Stimulated activated CD8-positive, alpha-beta memory T cell treated with anti-CD3 and anti-CD28 coated beads, Interleukin-4, amount 100 ng/mL, for 4 hours (primary cell): ENCODE measurements around the gene KLHL29.

Source experiments
- DNase-seq, 2 donors: peaks; one replicate each; pipeline ENCODE4 v3.0.0-alpha.2; 2020; ENCODE audit warnings: low read depth in 2 of 2, low spot score in 1 of 2

The KLHL29 gene

GRCh38 chr2:23447405-23447804, 62.4 kb downstream of the KLHL29 start:
- DNase-seq = no peak

DNA sequence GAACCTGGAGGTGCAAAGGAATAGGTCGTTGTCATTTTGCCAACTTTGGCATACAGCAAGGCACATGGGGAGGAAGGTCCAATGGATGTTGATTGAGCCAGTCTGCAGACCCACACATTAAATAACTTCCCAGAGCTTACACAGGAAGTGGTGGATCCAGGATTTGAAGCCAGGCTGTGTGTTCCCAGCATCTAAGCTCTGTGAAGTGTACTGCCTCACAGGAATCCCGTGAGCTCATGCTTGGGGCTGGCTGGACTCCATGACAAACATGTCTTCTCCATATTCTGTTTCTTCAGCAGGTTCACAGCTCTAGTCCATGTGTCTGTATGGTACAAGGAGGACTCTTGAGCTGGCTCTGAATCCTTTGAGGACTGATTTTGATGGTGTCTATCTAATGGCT, 63.9 kb downstream of the KLHL29 start:
- no peak for DNase-seq

- DNase-seq = no peak
These were observed 64.4 kb downstream of the KLHL29 start for GRCh38 chr2:23449413-23449812.

DNA sequence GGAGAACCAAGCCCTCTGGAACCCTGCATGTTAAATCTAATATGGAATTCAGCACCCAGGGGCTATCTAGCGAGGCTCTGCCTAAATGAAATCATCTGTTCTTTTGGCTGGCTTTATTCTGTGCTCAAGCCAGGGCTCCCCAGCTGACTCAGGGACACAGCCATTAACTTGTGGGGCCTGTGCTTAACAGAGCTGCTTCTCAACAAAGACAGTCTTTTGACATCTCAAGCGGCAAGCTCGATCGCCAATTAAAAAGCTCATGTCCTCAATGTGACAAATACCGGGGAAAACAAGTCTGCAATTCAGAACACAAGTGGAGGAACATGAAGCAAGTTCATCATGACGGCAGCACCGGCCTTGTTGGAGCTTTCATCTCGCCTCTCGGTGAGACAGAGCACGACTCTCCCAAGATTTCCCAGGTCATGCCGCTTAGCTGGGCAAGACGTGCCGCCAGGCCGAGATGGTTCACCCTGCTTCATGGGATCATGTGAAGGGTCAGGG, 64.9 kb downstream of the KLHL29 start:
- DNase-seq = no peak

DNA sequence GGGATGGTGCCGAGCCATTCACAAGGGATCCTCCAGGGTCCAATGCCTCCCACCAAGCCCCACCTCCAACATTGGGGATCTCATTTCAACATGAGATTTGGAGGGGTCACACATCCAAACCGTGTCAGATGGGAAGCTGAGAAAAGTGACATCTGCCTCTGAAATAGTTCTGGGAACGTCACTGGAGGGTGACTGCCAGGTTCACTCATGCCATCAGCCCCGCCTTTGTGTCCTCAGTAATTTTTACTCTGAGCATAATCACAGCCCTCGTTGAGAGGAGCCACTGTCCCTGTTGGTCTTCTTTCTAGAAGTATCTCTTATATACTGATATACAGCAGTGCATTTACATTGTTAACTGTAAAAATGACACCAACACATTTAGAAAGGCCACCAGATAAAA, 67.4 kb downstream of the KLHL29 start:
- DNase-seq = no peak

- no peak for DNase-seq
These were observed 68.0 kb downstream of the KLHL29 start for GRCh38 chr2:23452853-23453420.

DNA sequence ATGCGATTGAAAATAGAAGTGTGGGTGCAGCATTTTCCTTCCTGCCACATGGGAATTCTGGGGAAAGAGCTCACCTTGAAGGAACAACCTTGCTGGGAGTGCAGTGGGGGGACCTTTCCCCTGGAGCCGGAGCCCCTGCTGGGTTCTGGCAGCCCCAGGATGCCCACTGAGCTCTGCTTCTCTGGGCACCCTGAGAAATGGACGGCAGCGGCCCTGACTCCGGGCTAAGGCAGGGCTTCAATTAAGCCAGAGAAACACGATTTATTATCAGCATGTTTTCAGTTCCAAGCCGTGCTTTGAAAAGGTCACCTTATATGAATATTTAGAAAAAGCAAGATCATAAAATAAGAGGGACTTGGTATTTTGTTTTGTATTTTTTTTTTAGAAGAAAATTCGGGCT, 68.5 kb downstream of the KLHL29 start:
- DNase-seq = no peak

DNA sequence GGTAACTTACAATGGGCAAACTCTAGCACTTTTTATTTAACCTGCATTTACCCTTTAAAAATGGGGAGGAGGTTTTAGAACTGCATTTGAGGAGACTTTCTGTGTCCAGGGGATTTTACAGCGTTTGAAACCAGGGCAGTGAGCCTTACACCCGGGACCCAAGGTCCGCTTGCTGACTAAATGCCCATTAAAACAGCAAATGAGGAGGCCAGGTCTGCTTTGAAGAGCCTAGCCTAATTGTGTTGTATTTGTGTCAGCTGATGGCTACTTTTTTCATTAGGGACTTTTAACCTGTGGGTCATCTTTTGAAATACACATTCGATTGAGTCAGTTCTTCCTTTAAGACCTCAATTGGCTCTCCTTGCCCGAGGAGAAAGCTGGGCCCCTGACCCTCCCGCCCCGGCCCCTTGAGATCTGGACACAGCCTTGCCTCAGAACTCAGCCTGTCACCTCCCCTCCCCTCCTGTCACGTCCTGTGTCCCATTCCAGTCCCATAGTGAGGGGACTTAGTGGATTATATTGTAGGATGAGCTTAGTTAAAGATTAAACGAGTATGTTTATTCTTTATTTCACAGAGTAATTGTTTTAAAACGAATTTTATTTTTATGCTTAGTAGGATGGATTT, 69.0 kb downstream of the KLHL29 start:
- no peak for DNase-seq

GRCh38 chr2:23454501-23455120, 69.6 kb downstream of the KLHL29 start:
- DNase-seq = no peak

- no peak for DNase-seq
These were observed 71.4 kb downstream of the KLHL29 start for GRCh38 chr2:23456396-23456795.

- no peak for DNase-seq
These were observed 72.1 kb downstream of the KLHL29 start for GRCh38 chr2:23456881-23457760.

DNA sequence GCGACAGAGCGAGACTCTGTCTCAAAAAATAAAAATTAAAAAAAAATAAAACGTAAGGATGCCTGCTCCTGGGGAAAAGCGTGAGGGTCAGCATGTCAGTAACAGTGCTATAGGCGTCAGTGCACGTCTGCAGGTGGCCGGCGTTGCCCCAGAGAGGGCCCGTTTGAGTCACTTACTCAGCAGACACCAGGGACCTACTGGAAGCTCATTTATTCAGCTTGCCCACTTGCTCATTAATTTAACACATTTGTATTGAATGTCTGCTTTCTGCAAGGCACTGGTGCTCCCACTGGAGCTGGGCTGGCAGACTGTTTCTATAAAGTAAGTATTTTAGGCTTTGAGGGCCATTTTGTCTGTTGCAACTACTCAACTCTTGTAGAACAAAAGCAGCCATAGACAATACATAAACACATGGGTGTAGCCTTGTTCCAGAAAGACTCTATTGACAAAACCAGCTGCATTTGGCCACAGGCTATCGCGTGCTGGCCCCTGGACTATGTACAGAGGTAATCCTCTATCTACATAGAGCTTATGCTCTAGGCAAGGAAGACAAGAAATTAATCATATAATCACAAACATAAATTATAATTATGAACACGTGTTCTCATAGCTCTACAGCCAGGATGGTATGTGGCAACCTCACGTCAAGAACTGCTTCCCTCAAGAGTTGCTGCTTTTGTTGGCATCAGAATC, 73.2 kb downstream of the KLHL29 start:
- DNase-seq = no peak

- no peak for DNase-seq
These were observed 74.1 kb downstream of the KLHL29 start for GRCh38 chr2:23459032-23459431.

DNA sequence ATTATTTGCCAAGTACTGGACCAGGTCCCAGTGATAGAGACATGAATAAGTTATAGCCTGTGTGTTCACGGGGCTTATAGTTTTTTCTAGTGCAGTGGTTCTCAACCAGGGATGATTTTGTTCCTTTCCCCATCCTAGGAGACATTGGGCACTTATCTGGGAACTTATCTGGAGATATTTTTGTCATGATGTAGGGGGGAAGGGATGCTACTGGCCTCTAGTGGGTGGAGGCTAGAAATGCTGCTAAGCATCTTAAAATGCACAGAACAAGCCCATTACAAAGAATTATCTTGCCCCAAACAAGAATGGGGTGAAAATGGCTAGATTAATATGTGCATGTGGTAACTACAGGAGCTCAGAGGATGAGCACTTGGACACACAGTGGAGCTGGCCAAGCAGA, 75.2 kb downstream of the KLHL29 start:
- no peak for DNase-seq

DNA sequence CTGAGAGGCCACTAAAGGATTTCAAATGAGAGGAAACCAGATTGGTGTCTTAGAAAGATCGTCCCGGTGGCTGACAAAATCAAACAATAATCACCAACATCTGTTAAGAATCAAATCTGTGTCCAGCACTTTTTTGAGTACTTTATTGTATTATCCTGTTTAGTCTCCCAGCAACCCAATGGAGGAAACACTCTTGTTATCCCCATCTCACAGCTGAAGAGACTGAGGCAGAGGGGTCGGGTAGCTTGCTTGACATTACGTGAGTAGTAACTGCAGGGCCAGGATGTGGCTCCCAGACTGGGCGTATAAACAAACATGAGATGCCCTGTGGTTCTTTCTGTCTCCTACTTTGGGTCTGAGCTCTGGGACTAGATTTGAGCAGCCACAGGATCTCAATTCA, 76.0 kb downstream of the KLHL29 start:
- no peak for DNase-seq

DNA sequence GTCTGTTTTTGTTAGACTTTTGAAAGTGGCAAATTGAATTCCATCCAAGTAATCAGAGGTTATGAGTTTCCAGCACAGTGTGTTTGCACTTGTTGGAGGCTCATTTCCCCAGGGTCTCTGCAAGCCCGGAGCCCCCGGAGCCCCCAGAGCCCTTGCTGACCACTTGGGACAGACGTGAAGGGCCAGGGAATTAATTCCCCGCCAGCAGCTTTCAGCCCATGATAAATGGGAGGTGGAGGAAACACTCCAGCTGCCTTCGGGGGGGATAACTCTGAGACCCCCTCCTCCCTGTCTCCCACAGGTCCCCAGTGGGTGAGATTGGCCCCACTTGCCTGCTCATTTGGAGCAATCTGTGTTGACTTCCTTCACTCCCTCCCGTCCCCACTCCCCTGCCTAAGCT, 79.2 kb downstream of the KLHL29 start:
- DNase-seq = no peak

DNA sequence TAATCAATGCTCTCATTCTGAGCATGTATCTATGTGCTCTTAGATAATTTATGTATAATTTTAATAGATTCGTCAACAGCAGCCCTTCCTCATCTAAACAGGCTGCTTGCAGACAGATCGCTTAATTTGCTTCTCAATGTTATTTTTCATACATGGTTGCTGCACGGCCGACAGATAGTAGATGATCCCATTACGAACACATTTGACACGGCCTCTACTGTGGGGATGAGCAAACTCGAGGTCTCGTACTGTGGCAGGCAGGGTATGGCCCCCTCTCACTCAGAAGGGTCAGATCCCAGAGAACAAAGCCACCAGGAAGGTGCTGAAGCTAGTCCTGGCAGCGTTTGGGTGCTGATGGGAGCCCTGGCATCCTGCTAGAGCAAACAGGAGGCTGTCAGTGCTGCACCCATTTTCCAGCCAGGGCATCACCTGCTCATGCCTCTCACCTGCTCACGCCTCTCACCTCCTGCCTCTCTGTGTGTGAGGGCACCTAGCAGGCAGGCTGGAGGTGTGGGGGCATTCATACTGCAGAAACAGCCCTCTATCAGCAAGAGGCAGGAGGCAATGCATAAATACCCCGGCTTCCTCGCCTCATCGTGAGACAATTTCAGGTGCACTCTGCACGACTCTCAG, 80.0 kb downstream of the KLHL29 start:
- DNase-seq = no peak

- no peak for DNase-seq
These were observed 81.0 kb downstream of the KLHL29 start for GRCh38 chr2:23465936-23466335.

GRCh38 chr2:23467618-23468017, 82.6 kb downstream of the KLHL29 start:
- no peak for DNase-seq

DNA sequence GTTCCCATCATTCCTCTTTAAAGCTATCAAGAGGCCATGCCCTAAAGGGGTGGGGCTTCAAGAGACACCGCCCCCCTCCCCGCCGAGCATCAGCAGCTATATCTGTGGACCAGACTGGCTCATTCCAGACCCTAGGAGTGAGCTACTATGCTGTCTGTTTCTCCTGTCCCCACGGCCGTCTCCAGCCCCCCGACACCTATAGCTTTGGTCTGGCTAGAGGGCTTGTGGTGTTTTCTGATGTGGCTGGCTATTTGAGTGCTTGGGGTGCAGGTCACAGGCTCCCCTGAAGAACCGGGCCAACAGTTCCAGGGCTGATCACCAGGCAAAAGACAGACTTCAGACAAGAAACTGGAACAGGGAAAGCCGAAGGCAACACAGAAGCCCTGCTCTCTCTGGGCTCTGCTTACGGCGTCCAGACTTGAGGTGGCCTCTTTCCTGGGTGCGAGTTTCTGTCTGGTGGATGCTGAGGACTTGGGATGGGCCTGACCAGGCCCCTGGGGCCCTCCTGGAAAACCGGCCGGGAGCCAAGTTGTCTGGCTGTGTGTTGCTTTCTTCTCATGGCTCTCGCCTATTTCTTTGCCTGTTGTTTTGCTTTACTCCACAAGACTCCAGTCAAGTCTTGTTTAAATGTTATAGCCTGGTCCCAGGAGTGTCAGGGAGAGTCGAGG, 83.6 kb downstream of the KLHL29 start:
- DNase-seq = no peak
